Progenitor cell of endocrine pancreas (in vitro differentiated cells): Measurements from ENCODE around the gene ELP5. TPM values are rescaled to one million over a fixed set of nuclear protein-coding genes. Genes with fewer than 3 reads are reported as not detected.

Source experiments
- DNase-seq: peaks from one replicate; pipeline ENCODE4 v3.0.0; 2021; ENCODE audit warnings: low spot score; ENCODE audit not compliant: unreplicated experiment
- H3K27ac Mint-ChIP-seq: 2 replicates; pipeline ENCODE4 v1.8.0; 2021; ENCODE audit warnings: mild to moderate bottlenecking, moderate library complexity, mixed read lengths
- H3K27me3 Mint-ChIP-seq: 2 replicates; pipeline ENCODE4 v1.8.0; 2021; ENCODE audit warnings: mixed read lengths
- H3K36me3 Mint-ChIP-seq: 2 replicates; pipeline ENCODE4 v1.8.0; 2022; ENCODE audit warnings: mixed read lengths; ENCODE audit not compliant: insufficient read depth
- H3K4me1 Mint-ChIP-seq: 2 replicates; pipeline ENCODE4 v1.8.0; 2021; ENCODE audit warnings: low read depth, mixed read lengths
- H3K4me3 Mint-ChIP-seq: 2 replicates; pipeline ENCODE4 v1.8.0; 2021; ENCODE audit warnings: low read depth, mild to moderate bottlenecking, moderate library complexity, mixed read lengths
- H3K9me3 Mint-ChIP-seq: 2 replicates; pipeline ENCODE4 v1.8.0; 2021; ENCODE audit warnings: low read depth, mixed read lengths
- CTCF ChIP-seq: fragments of 200-600 bp; sonication (generic); IDR thresholded peaks from one replicate; pipeline ENCODE4 v1.5.0; 2021; ENCODE audit warnings: antibody characterized with exemption, mild to moderate bottlenecking; ENCODE audit not compliant: unreplicated experiment
- total RNA-seq: library from RNA; stranded (reverse); gene quantifications from 2 replicates; pipeline ENCODE4 v1.2.1, GENCODE V29; 2021

Gene ELP5
- total RNA-seq, 1 donor from 2014 or later: 45.0 TPM

GRCh38 chr17:7246779-7247178 is 5.2 kb upstream of the ELP5 start:
- H3K27me3 Mint-ChIP-seq: no peaks in the 10 kb centered on the region
- TF ChIP-seq CTCF: no peak
- H3K9me3 Mint-ChIP-seq: no peaks in the 10 kb centered on the region
- peaks cover 14% of the 10 kb centered on the region for H3K36me3 Mint-ChIP-seq
- H3K4me1 Mint-ChIP-seq: peaks cover 18% of the 10 kb centered on the region
- no peak for DNase-seq
- H3K27ac Mint-ChIP-seq: peak overlapping the region; percentile 85
- no peak overlapping the region for H3K4me3 Mint-ChIP-seq

- Mint-ChIP-seq H3K4me3 (no peak overlapping the region), H3K36me3 (peaks cover 13% of the 10 kb centered on the region), H3K9me3 (no peaks in the 10 kb centered on the region), H3K4me1 (peaks cover 24% of the 10 kb centered on the region), H3K27ac (peak overlapping the region; percentile 86), H3K27me3 (no peaks in the 10 kb centered on the region)
- TF ChIP-seq CTCF: no peak
- DNase-seq: no peak
These were observed 3.2 kb upstream of the ELP5 start for GRCh38 chr17:7248796-7249195.

GRCh38 chr17:7249214-7249613 is 2.8 kb upstream of the ELP5 start:
- peak overlapping the region; percentile 86 for H3K27ac Mint-ChIP-seq
- H3K36me3 Mint-ChIP-seq: peaks cover 12% of the 10 kb centered on the region
- peak overlapping the region; percentile 61 for H3K4me3 Mint-ChIP-seq
- H3K4me1 Mint-ChIP-seq: peaks cover 25% of the 10 kb centered on the region
- no peaks in the 10 kb centered on the region for H3K27me3 Mint-ChIP-seq
- no peak for DNase-seq
- H3K9me3 Mint-ChIP-seq: no peaks in the 10 kb centered on the region
- TF ChIP-seq CTCF: no peak

GRCh38 chr17:7249830-7250229 is 2.2 kb upstream of the ELP5 start:
- TF ChIP-seq CTCF: no peak
- no peak overlapping the region for H3K27ac Mint-ChIP-seq
- H3K27me3 Mint-ChIP-seq: no peaks in the 10 kb centered on the region
- peak overlapping the region; percentile 96 for H3K4me3 Mint-ChIP-seq
- peaks cover 25% of the 10 kb centered on the region for H3K4me1 Mint-ChIP-seq
- no peaks in the 10 kb centered on the region for H3K9me3 Mint-ChIP-seq
- H3K36me3 Mint-ChIP-seq: peaks cover 13% of the 10 kb centered on the region
- no peak for DNase-seq

GRCh38 chr17:7250695-7251627 is 1.1 kb upstream of the ELP5 start:
- H3K9me3 Mint-ChIP-seq: no peaks in the 10 kb centered on the region
- no peak for DNase-seq
- H3K27me3 Mint-ChIP-seq: no peaks in the 10 kb centered on the region
- TF ChIP-seq CTCF: no peak
- peak overlapping the region; percentile 95 for H3K27ac Mint-ChIP-seq
- H3K36me3 Mint-ChIP-seq: peaks cover 11% of the 10 kb centered on the region
- peak overlapping the region; percentile 97 for H3K4me3 Mint-ChIP-seq
- peaks cover 25% of the 10 kb centered on the region for H3K4me1 Mint-ChIP-seq
